ENCODE results near the gene ETV4. TPM values are rescaled to one million over a fixed set of nuclear protein-coding genes. Genes with fewer than 3 reads are reported as not detected.
A peak's percentile ranks its signal among the peaks of the same experiment; 100 is the strongest.

The ETV4 gene
- total RNA-seq, 1 donor from 2014 or later = not detected

DNA sequence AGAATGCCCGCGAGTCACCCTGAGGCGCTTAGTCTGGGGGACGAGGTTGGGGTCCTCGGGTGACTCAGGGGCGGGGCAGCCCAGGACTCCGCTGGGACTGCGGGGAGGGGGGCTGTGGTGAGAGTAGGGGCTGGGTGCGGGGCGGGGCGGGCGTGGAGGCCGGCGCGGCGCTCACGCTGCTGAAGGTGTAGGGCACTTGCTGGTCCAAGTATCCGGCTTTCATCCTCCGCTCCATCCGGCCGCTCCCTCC lies 832 bp downstream of the ETV4 start:
- Mint-ChIP-seq H3K27me3 (ENCODE audit: unreplicated experiment) (peaks cover 29% of the 10 kb centered on the region), H3K36me3 (ENCODE audit: unreplicated experiment) (no peaks in the 10 kb centered on the region), H3K4me1 (ENCODE audit: low read depth, unreplicated experiment) (peaks cover 12% of the 10 kb centered on the region), H3K4me3 (ENCODE audit: unreplicated experiment) (peak overlapping the region; percentile 81), H3K9me3 (ENCODE audit: unreplicated experiment) (peaks cover 7% of the 10 kb centered on the region), H3K27ac (ENCODE audit: unreplicated experiment) (no peak overlapping the region)
- TF ChIP-seq, protein P1, sequence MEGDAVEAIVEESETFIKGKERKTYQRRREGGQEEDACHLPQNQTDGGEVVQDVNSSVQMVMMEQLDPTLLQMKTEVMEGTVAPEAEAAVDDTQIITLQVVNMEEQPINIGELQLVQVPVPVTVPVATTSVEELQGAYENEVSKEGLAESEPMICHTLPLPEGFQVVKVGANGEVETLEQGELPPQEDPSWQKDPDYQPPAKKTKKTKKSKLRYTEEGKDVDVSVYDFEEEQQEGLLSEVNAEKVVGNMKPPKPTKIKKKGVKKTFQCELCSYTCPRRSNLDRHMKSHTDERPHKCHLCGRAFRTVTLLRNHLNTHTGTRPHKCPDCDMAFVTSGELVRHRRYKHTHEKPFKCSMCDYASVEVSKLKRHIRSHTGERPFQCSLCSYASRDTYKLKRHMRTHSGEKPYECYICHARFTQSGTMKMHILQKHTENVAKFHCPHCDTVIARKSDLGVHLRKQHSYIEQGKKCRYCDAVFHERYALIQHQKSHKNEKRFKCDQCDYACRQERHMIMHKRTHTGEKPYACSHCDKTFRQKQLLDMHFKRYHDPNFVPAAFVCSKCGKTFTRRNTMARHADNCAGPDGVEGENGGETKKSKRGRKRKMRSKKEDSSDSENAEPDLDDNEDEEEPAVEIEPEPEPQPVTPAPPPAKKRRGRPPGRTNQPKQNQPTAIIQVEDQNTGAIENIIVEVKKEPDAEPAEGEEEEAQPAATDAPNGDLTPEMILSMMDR (IDR thresholded peaks at IDR 0.05; ENCODE audit: partially characterized antibody, unreplicated experiment) = no peak
- DNase-seq = no peak

DNA sequence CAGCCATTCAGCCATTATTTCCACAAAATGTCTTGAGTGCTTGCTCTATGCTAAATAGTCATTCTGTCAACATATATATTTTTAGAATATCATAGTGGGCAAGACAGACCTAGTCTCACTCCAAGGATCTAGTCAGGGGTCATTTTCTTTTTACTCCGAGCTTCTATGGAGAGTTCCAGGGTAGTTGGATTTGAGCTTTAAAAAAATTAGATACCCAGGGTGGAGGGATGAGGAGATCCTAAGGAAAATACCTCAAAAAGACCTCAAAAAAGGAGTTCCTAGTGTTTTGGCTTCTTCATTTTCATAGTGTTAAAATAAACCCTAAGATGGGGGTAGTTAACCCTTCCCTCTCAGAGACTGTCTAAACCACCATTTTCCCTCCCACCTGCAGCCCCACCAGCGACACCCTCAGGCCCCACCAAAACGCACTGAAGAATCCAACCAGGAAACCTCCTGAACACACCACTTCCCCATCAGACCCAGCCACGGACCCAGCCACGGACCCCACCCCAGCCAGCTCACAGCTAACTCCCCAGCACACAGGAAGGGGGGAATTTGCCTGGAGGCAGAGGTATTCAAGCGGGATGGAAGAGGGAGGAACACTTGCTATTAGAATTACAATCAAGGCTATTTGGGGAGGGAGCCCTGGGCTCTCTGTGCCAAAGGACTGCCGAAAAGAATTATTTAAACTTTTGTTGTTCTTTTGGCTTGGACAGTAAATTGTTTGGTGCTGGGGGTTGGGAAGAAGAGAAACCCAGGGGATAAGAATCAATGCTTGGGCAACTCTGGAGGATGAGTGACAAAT lies 2.2 kb downstream of the ETV4 start:
- Mint-ChIP-seq H3K27me3 (ENCODE audit: unreplicated experiment) (peaks cover 29% of the 10 kb centered on the region), H3K36me3 (ENCODE audit: unreplicated experiment) (no peaks in the 10 kb centered on the region), H3K4me1 (ENCODE audit: low read depth, unreplicated experiment) (peaks cover 12% of the 10 kb centered on the region), H3K4me3 (ENCODE audit: unreplicated experiment) (peak overlapping the region; percentile 66), H3K9me3 (ENCODE audit: unreplicated experiment) (peaks cover 7% of the 10 kb centered on the region), H3K27ac (ENCODE audit: unreplicated experiment) (no peak overlapping the region)
- DNase-seq = no peak
- TF ChIP-seq, protein P1 (IDR thresholded peaks at IDR 0.05; ENCODE audit: partially characterized antibody, unreplicated experiment) = no peak

DNA sequence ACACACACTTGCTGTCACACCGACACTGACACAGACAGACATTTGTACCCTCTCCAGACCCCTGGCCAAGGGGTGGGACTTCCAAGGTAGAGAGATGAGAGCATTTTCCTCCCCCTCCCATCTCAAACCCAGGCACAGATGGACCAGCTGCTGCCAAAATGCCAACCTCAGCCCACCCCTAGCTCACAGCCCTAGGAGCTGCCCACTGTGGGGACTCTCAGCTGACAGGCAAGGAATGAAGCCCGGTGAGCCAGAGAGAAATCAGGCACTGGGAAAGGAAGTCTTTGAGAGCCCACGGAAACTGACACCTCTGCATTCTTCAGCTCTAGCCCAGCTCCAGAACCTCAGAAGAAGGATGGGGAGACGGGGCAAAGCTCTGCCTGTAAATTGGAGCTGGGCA lies 2.8 kb downstream of the ETV4 start:
- TF ChIP-seq, protein P1 (IDR thresholded peaks at IDR 0.05; ENCODE audit: partially characterized antibody, unreplicated experiment) = no peak
- DNase-seq = no peak
- peaks cover 7% of the 10 kb centered on the region for H3K9me3 Mint-ChIP-seq (ENCODE audit: unreplicated experiment)
- no peak overlapping the region for H3K27ac Mint-ChIP-seq (ENCODE audit: unreplicated experiment)
- H3K27me3 Mint-ChIP-seq (ENCODE audit: unreplicated experiment) = peaks cover 29% of the 10 kb centered on the region
- H3K36me3 Mint-ChIP-seq (ENCODE audit: unreplicated experiment) = no peaks in the 10 kb centered on the region
- no peak overlapping the region for H3K4me3 Mint-ChIP-seq (ENCODE audit: unreplicated experiment)
- peaks cover 12% of the 10 kb centered on the region for H3K4me1 Mint-ChIP-seq (ENCODE audit: low read depth, unreplicated experiment)

DNA sequence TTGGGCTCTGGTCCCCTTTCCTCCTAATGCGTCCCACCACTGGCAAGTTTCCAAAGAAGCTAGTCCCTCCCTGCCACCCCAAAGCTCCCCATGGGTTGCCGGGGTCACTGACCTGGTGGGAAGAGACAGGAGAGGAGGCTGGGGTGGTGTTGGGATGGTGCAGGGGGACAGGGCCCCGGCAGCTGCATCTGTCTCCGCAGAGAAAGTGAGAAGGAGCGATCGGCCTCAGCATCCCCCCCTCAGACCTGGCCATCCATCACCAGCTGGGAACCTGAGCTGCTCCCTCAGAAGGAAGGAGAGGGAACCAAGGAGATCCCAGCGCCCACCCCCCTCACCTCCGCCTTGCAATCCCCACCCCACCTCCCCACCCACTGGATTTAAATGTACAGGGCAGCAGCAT lies 3.3 kb downstream of the ETV4 start:
- no peak for DNase-seq
- peaks cover 7% of the 10 kb centered on the region for H3K9me3 Mint-ChIP-seq (ENCODE audit: unreplicated experiment)
- peaks cover 12% of the 10 kb centered on the region for H3K4me1 Mint-ChIP-seq (ENCODE audit: low read depth, unreplicated experiment)
- no peak overlapping the region for H3K27ac Mint-ChIP-seq (ENCODE audit: unreplicated experiment)
- TF ChIP-seq, protein P1 (IDR thresholded peaks at IDR 0.05; ENCODE audit: partially characterized antibody, unreplicated experiment) = no peak
- peaks cover 29% of the 10 kb centered on the region for H3K27me3 Mint-ChIP-seq (ENCODE audit: unreplicated experiment)
- peak overlapping the region; percentile 34 for H3K4me3 Mint-ChIP-seq (ENCODE audit: unreplicated experiment)
- H3K36me3 Mint-ChIP-seq (ENCODE audit: unreplicated experiment) = no peaks in the 10 kb centered on the region

DNA sequence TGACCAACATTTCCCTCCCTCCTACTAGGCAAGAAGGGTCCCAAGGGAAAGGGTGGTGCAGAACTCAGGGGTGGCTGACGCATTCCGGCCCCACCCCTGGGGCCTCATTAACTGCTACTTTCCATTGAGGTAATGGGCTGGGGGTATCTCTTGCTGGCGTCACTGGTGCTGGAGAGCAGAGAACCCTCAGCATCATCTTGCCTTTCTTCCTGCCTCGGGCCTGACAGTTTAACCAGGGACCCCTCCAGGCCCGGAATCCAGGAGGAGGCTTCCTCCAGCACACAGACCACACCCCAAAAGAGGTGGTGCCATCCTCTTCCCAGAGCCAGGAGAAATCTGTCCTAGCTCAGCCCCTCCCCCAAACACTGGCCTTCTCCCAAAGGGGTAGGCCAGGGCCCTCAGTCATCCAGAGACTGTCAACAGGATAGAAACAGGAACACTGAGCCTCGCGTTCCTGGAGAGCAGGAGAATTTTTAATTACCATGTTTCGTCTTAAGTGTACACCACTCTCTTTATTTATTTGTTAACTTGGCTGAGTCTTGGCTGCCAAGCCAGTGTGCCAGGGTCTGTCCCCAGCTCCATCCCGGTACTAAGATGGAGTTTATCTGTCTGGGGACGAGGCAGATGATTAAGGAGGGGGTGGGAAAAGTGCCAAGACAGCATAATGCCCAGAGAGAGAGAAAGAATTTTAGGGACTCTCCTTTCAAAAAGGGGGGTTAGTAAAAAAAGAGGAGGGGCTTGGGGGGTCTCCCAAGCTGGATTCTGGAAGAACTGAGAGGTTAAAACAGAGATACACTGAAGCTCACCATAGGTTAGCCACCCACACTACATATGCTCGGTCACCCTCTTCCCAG lies 5.1 kb downstream of the ETV4 start:
- Mint-ChIP-seq H3K36me3 (ENCODE audit: unreplicated experiment) (no peaks in the 10 kb centered on the region), H3K4me1 (ENCODE audit: low read depth, unreplicated experiment) (peaks cover 15% of the 10 kb centered on the region), H3K4me3 (ENCODE audit: unreplicated experiment) (peak overlapping the region; percentile 55), H3K27me3 (ENCODE audit: unreplicated experiment) (peaks cover 21% of the 10 kb centered on the region), H3K9me3 (ENCODE audit: unreplicated experiment) (peaks cover 8% of the 10 kb centered on the region), H3K27ac (ENCODE audit: unreplicated experiment) (no peak overlapping the region)
- TF ChIP-seq, protein P1 (IDR thresholded peaks at IDR 0.05; ENCODE audit: partially characterized antibody, unreplicated experiment) = no peak
- DNase-seq = no peak

Measured in glutamatergic neuron (in vitro differentiated cells).